ENCODE data around the gene NME1.
"Not testable (repeated sequence)": the region's sequence is repeated elsewhere in the genome, so short reads cannot be mapped to it uniquely, and the experiment has no call there.

Gene NME1

DNA sequence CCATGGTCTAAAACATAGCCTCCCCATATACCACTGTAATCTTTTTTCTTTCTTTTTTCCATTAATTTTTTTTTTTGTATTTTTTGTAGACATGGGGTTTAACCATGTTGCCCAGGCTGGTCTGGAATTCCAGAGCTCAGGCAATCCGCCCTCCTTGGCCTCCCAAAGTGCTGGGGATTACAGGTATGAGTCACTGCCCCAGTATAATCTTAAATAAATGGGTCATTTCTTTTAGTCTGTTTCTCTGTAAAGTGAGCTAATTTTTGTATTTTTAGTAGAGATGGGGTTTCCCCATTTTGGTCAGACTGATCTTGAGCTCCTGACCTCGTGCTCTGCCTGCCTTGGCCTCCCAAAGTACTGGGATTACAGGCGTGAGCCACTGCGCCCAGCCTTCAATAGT lies 5.7 kb upstream of the NME1 start:
- no peak for DNase-seq

DNA sequence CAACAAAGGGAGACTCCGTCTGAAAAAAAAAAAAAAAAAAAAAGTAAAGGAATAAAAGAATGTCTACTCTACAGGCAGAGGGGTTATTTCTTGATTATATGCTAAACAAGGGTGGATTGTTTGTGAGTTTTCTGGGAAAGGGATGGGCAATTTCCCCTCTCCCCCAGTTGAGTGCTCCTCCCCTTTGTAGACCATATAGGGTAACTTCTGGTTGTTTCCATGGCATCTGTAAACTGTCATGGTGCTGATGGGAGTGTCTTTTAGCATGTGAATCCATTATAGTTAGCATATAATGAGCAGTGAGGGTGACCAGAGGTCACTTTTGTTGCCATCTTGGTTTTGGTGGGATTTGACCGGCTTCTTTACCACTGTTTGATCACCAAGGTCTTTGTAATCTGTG lies 4.2 kb upstream of the NME1 start:
- DNase-seq = no peak

DNA sequence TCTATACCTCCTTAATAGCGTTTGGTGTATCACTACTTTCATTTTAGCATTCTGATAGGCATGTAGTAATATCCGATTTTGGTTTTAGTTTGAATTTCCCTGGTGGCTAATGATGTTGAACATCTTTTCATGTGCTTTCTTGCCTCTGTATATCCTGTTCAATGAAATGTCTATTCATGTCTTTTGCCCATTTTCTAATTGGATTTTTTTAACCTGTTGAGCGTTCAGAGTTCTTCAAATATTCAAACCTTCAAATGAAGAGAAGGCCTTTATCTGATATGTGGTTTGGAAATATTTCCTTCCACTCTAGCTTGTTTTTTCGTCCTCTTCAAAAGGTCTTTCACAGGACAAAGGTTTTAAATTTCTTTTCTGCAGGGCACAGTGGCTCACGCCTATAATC lies 2.4 kb upstream of the NME1 start:
- no peak for DNase-seq

DNA sequence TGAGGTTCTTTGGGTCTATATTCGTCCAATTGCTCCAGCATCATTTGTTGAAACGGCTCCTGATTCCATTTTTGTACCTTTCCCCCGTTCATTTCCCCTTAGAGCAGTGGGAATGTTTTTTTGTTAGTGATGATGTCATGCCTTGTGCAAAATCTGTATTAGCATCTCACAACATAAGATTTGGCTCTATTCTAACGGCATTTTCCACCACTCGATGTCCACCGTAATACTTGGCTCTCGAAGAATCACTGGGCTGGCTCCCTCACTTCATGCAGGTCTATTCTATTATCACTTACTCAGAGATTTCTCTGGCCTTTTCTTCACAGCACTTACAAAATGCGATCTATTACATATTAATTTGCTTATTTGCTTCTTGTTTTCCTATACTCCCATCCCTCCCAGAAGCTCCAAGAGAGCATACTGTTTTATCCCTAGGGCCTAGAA lies 571 bp upstream of the NME1 start:
- DNase-seq = no peak

DNA sequence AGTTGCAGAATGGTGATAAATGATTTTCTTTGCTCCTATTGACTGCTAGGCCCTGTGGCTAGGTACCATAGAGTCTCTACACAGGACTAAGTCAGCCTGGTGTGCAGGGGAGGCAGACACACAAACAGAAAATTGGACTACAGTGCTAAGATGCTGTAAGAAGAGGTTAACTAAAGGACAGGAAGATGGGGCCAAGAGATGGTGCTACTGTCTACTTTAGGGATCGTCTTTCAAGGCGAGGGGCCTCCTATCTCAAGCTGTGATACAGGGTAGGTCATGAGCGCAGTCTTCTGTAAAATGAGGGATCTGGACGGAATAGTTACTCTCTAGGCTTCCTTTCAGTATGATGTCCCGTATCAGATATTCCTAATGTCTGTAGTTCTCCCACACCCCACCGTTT lies 817 bp downstream of the NME1 start:
- DNase-seq = no peak

DNA sequence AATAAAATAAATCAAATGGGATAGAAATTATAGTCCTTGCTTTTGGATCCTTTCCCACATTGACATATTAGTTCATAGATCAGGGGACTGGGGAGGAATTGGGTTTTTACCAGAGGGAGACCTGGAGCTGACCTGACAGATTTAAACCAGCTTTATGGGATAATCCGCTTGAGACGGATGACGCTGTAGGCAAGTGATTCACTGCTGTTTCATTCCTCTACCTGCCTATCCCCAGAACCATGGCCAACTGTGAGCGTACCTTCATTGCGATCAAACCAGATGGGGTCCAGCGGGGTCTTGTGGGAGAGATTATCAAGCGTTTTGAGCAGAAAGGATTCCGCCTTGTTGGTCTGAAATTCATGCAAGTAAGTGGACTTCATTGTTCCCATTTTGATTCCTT lies 2.1 kb downstream of the NME1 start:
- DNase-seq = no peak

DNA sequence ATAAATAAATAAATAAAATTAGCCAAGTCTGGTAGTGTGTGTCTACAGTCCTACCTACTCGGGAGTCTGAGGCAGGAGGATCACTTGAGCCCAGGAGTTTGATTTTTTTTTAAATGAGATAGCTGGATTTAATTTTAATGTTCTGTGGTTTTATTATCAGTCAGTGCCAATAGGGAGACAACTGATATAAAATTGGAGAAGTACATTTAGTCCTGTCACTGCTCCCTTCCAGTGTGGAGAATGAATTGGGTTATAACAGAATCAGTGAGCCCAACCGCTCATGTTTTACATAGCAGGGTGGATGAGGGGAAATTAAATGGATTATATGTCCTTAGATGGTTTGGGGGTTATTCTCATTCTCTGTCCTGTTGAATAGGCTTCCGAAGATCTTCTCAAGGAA lies 6.2 kb downstream of the NME1 start:
- no peak for DNase-seq

DNA sequence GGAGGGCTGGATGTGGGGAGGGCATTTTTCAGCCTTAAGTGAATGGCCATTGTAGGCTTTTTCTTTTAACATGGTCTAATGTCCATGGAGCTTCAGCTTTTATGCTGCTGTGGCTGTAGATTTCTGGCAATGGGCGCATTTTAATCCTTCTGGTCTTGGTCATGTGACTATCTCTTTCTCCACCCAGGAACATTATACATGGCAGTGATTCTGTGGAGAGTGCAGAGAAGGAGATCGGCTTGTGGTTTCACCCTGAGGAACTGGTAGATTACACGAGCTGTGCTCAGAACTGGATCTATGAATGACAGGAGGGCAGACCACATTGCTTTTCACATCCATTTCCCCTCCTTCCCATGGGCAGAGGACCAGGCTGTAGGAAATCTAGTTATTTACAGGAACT lies 8.2 kb downstream of the NME1 start:
- DNase-seq = no peak

DNA sequence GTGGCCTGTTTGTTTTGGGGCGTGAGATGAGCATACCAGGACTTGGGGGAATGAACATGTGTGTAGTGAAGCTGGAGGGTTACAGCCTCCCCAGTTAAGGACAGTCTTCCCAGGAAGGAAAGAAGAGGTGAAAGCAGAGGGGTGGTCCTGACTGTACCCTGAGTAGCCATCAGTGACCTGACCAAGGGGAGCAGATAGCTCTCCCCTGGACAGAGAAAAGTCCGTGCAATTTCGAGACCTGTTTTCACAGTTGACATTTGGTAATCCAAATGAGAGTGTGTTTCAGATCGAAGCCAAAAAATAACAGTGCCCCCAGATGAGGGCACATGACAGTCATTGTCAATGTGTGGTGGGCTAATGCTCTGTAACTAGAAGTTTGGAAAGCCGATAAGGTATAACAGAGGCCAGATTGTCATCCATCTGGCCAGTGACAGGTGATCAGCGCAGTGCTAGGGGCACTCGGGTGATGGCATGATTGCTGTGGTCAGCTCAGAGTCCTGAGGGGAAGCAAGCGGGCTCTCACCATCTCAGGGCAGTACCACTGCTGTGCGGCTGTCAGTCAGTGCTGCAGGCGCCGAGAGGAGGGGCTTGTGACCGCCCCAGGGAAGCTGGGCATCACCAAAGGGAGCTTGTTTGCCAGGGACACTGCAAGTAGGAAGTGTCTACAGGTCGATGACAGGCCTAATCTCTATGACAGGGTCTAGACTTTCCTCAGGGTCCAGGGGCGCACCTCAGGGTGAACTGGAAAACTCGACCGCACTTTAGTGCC lies 11.7 kb downstream of the NME1 start:
- DNase-seq = no peak

DNA sequence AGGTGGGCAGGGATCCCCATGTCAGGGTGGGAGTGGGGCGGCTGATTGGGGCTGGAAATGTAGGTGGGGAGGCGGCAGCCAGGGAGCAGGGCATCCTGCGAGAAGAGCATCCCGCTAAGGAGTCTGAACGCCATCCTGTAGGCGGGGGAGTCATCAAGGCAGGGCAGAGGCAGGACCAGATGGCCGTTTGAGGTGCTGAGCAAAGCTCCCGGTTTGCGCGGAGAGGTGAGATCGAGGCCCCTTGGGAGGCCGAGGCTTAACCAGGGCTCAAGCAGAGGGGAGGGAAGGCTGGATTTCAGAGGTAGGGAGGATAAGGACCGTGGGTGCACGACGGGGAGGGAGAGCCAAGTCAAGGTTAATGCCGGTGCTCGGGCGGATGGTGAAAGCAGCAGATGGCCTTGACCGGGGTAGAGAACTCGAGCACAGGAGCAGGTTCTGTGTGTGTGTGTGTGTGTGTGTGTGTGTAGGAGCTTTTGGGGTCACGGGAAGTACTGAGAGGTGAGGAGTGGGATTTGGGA lies 12.4 kb downstream of the NME1 start:
- no peak for DNase-seq

DNA sequence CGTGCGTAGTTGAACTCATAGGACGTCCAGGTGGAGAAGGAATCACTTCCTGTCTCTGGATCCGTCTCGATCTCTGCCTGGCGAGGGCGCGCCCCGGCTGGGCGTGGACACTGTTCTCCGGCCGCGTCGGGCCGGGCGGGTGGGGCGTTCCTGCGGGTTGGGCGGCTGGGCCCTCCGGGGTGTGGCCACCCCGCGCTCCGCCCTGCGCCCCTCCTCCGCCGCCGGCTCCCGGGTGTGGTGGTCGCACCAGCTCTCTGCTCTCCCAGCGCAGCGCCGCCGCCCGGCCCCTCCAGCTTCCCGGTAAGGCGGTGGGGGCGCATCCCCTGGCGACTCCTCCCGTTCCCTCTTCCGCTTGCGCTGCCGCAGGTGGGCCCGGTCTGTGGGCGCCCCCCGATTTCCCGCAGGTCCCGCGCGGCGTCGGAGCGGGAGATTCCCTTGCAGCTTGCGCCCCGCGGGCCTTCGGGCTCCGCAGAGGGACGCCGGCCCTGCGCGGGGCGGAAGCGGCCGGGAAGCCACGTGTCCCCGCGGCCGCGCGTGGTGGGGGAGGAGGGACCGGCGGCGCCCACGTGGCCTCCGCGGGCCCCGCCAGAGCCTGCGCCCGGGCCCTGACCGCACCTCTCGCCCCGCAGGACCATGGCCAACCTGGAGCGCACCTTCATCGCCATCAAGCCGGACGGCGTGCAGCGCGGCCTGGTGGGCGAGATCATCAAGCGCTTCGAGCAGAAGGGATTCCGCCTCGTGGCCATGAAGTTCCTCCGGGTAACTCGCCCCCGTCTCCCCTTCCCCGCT lies 13.0 kb downstream of the NME1 start, which contains the start of gene NME2:
Gene NME2, plus strand, starts transcription at position 214 of the 789 bp plus-strand sequence. Its CDS starts 420 bp downstream, at position 634.
- peak; percentile 77 for DNase-seq

DNA sequence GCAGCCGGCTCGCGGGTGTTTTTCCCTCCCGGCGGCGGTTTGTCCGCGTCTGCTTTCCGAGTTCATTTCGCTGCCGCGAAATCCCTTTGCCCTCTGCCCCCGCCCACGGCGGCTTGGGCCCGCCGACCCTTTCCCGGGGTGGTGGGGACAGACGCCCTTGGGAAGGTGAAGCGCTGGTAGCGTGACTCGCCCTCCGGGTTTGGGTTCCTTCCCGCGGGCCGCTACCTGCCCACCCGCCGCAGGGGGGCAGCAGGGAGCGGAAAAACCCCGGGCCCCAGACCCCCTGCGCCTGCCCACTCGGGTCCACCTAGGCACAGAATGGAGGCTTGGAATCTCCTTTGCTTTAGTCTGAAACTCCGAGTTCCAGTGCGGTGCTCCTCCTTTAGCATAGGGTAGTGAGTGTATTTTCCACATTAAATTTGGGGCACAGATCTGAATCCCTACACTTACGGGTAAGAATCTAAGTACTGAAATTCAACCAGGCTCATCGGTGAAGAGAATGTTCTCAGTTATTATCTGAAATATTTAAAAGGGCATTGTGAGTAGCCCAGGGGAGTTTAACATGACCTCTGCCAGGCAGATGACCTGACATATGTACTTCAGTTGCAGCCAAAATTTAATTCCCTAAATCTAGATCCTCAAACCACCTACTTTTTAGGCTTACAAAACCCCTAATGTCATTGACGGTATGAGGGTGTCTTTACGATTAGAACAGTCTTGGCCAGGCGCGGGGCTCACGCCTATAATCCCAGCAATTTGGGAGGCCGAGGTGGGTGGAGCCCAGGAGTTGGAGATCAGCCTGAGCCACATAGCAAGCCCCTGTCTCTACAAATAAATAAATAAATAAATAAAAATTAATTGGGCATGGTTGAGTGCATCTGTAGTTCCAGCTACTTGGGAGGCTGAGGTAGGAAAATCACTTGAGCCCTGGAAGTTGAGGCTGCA lies 13.9 kb downstream of the NME1 start:
- peak; percentile 74 for DNase-seq

DNA sequence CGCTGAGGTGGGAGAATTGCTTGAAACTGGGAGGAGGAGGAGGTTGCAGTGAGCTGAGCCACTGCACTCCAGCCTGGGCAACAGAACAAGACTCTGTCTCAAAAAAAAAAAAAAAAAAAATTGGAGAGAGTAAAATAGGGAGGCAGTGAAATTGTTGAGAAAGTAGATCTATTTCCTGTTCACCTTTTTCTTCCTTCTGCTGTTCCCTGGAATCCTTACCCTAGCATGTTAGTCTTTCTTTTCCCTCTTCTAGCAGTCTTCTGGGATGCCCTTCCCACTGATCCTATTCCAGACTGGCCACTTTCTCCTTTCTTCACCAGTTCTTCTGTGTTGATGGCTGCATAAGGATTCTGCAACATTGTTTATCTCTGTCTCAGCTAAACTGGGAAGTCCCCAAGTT lies 16.0 kb downstream of the NME1 start:
- no peak for DNase-seq

DNA sequence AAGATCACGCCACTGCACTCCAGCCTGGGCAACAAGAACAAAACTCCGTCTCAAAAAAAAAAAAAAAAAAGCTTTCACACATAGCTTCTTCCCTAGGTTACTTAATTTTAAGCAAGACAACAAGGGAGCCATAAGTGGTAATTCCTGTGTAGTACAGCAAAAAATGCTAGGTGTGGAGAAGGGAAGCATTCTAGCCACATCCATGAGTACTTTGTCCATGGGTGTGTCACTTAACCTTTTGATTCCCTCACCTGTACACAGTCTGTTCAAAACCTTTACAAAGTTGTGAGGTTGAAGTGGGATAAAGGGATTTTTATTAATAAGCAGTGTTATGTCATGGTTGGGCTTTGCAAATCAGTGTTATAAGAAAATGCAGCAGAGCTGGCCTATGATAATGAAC lies 17.4 kb downstream of the NME1 start:
- DNase-seq = no peak

DNA sequence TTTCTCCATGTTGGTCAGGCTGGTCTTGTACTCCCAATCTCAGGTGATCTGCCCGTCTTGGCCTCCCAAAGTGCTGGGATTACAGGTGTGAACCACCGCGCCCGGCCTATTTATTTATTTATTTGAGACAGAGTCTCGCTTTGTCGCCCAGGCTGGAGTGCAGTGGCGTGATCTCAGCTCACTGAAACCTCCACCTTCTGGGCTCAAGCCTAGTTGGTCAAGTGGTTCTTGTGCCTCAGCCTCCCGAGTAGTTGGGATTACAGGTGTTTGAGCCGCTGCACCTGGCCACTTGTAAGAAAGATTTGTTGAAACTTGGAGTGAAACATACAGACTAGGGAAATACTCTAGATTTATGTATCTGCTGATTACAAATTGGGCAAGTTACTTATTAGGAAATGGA lies 18.7 kb downstream of the NME1 start:
- not testable (repeated sequence) for DNase-seq

DNA sequence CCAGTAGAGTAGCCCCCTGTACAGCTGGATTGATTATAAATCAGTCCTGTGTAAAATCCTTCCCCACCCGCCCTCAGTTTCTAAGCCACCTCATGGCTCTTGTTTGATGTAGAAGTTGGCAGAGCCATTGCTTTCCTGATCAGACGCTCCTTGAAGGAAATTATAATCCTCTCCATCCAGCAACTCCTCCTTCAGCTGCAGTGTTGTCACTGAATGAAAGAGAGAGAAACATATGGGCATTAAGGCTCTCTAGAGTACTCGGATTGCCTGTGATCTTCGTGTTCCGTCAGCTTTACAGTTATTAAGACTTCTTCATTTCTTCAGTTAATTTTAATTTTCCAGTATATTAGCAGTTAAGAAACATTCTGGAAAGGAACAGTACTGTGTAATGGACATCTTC lies 27.1 kb downstream of the NME1 start:
- no peak for DNase-seq

DNA sequence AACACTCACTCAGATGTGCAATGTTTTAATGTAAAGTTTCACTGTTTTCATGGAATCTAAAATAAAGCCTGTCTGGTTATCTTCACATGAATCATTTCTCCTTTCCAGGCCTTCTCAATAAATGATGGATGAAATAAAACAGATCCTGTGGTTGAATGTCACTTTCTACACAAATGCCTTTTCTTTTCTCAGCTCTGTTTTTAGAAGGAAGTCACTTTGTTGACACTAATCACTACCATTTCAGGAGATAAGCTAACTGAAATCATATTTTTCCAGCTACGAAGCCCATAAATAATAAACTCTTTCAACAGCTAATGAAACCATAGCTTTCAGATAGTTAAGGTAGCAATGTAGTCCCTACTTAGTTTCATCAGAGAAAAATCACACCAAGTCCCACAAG lies 30.8 kb downstream of the NME1 start:
- DNase-seq = no peak

DNA sequence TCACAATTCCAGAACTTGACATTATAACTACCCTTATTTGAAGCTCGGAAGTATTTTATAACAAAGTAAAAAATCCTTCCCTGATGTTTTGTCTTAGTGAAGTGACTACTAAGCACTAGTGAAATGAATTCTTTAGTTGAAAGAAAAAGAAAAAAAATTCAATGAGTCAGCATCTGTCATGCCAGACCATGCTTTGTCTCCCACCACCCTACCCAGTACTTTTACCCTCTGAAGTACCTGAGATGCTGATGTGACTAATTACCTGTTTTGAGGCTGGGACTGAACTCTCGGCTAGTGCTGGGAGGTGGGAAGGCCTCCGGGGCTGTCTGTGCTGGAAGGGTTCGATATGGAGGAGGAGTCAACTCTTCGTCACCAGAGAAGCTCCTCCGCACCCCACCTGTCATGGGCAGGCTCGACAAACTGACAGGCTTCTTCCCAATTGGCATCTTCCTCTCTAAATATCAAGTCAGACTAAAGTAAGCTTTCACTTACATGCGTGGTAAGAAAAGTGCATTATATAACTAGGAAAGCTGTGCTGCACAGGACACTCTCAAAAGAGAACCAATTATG lies 32.5 kb downstream of the NME1 start:
- DNase-seq = no peak

DNA sequence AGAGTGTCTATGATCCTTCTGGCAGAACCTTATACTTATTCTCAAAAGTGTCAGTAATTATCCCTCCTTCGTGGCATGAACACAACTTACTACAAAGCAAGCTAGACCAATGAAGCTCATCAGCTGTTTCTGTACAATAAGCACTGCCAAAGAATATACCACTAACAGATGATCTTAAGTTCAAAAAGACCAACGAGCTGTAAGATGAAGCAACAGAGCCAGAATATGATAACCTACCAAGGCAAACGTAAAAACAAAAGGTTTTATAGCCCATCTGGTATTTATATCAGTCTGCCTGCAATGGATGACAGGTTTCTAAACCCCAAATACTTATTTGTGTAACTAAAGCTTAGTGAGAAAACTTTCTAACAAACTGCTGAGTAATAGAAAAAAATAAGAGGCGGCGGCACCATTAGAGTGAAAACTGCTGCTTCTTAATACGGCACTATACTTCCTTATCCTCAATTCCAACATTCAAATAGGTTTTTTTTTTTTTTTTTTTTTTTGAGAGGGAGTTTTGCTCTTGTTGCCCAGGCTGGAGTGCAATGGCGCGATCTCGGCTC lies 35.0 kb downstream of the NME1 start:
- no peak for DNase-seq

DNA sequence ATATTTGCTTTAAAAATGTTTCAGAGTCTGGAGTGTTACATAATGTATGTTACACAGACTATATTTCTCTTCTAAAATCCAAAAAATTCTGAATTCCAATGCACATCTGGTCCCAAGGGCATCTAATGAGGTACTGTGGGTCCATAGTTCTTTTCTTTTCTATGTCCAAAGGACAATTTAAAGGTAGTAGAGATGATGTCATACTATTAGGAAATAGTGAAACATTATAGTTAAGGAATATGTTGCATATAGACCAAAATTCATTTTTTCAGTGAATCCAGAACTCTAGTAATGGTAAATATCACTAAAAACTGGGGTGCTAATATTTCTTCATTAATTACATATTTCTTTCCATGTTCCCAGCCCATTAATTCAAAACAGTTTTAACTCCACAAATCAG lies 35.8 kb downstream of the NME1 start:
- no peak for DNase-seq

DNA sequence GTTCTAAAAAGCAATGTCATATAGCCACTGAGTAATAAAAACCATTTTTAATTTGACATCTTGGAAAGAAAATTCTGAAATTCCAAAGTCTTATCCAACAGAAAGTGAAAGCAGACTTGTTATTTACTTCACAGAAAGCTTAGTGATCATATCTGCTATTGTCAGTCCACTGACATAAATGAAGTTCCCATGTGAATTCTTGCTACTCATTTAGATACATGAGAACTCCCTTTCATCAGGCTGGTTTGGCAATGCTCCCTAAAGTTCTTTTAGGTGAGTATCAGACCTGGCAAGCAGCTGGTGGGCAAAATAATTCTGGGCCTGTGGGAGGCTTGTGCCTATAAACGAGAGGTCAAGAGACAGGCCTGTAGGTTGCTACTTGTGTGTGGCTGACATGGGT lies 36.3 kb downstream of the NME1 start:
- no peak for DNase-seq

DNA sequence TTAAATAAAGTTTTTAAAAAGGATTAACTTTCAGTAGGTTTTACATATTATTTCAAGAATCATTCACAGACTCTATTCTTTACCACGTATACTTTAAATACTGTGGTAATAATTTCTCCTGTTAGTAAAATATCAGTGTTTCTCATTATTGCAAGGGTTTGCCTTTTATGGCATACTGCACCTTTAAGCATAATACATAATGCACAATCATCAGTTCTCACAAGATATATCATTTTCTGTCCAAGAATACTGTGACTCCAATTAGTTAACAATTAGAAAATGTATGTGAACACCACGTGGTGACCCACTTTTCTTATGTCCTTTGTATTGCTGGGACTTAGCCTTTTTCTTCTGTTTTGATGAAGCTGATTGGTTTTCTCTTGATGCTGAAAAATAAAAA lies 38.5 kb downstream of the NME1 start:
- DNase-seq = no peak
